GM23248 (cell line): ENCODE measurements around the gene BRCA1.

Experiments
- EZH2 ChIP-seq: fragments of 200-600 bp; sonication (generic); IDR thresholded peaks from 2 replicates; pipeline ENCODE4 v1.6.1; 2018; ENCODE audit warnings: antibody characterized with exemption, mild to moderate bottlenecking; ENCODE audit not compliant: insufficient read depth, poor library complexity, severe bottlenecking
- EZH2phosphoT487 ChIP-seq: fragments of 200-600 bp; sonication (generic); IDR thresholded peaks from 2 replicates; pipeline ENCODE4 v1.6.1; 2018; ENCODE audit warnings: antibody characterized with exemption, moderate library complexity, mild to moderate bottlenecking, low read depth; ENCODE audit not compliant: insufficient read depth

- no peak for TF ChIP-seq EZH2phosphoT487
- no peak for TF ChIP-seq EZH2
These were observed 81.9 kb downstream of the BRCA1 start for GRCh38 chr17:43043307-43043706.
